WI38 (cell line): ENCODE data around the gene KRTAP13-2.

Experiments used
- H3K4me3 ChIP-seq: 2 replicates; pipeline ENCODE4 v1.5.1; 2011; ENCODE audit warnings: low read depth, mild to moderate bottlenecking, control low read depth, low read length
- CTCF ChIP-seq: IDR thresholded peaks from 2 replicates; pipeline ENCODE4 v1.5.1; 2012; ENCODE audit warnings: low read depth, mild to moderate bottlenecking, control low read depth, low read length

The KRTAP13-2 gene

GRCh38 chr21:30354308-30355005 lies 17.6 kb downstream of the KRTAP13-2 start:
- no peak overlapping the region for H3K4me3 ChIP-seq
- no peak for TF ChIP-seq CTCF

GRCh38 chr21:30351534-30351933 lies 20.5 kb downstream of the KRTAP13-2 start:
- no peak for TF ChIP-seq CTCF

GRCh38 chr21:30349572-30349971 lies 22.5 kb downstream of the KRTAP13-2 start:
- no peak overlapping the region for H3K4me3 ChIP-seq
- TF ChIP-seq CTCF: no peak

More at GRCh38 chr21:30351534-30351933, 20.5 kb downstream of the KRTAP13-2 start:
- no peak overlapping the region for H3K4me3 ChIP-seq

- TF ChIP-seq CTCF: no peak
- H3K4me3 ChIP-seq: no peak within 1 kb of the TSS
Observed at GRCh38 chr21:30348506-30348905, 23.6 kb downstream of the KRTAP13-2 start, which contains the start of gene KRTAP23-1. Gene KRTAP23-1 (minus strand): TSS chr21:30348606. CDS start chr21:30348606, 0 bp downstream.

- no peak overlapping the region for H3K4me3 ChIP-seq
- no peak for TF ChIP-seq CTCF
Observed at GRCh38 chr21:30345014-30345413, 27.1 kb downstream of the KRTAP13-2 start.

- no peak overlapping the region for H3K4me3 ChIP-seq
Observed at GRCh38 chr21:30340714-30341573, 31.1 kb downstream of the KRTAP13-2 start.

More at GRCh38 chr21:30340714-30341573, 31.1 kb downstream of the KRTAP13-2 start:
- peak; percentile 56 for TF ChIP-seq CTCF
